ENCODE measurements around the gene ZNF599. TPM values are rescaled to one million over a fixed set of nuclear protein-coding genes. Genes with fewer than 3 reads are reported as not detected.

Gene ZNF599
- total and polyA plus RNA-seq, 2 of the 13 experiments (the other 11 are each of a cell fraction or from before 2014, with no cell fraction given): 5.8 to 7.3 TPM

DNA sequence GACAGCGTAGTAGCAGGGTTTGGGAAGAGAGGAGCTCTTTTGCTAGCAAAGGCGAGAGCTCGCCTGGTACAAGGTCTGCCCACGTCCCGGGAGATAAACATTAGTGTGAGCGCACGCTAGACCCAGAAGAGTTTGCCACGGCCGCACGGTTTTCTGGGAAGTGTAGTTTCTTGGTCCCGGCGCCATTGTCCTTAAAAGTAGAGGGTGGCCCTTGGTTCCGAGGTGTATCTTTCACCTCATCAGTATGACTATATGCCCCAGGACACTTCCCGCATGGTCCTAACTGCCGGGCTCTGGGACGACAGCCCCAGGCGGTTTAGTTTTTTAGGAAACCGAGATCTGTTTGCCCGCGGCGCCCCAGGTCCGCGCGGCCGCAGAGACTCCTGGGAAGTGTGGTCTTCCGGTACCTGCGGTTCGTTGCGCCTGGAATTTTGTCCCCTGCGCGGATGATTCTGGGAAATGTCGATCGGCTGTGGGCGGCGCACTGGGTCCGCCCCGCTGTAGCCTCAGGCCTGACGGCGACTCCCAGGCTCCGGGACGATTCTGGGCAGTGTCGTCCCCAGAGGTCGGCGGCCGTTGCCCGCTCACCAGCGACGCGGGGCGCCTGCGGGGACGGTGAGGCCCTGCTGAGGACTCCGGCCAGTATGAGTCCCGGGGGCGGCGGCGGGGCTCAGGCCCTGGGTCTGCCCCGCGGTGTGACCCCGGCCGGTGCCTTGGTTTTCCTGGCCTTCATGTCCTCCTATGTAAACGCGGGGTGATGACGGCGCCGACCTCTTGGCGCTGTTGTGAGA, 39.1 kb downstream of the ZNF599 start, which contains the start of gene ZNF181 (continued):
- TF ChIP-seq SMARCE1 (IDR thresholded peaks at IDR 0.05; ENCODE audit: borderline replicate concordance) (no peak), ZNF703 (CRISPR knock-in tag; IDR thresholded peaks at IDR 0.05; ENCODE audit: borderline replicate concordance) (no peak), ZNF335 (CRISPR knock-in tag; IDR thresholded peaks at IDR 0.05) (0 out of 2 replicates have a peak, but pooled peaks have one; percentile 13), ZNF670 (CRISPR knock-in tag; IDR thresholded peaks at IDR 0.05; ENCODE audit: borderline replicate concordance) (no peak), ZSCAN30 (CRISPR knock-in tag; IDR thresholded peaks at IDR 0.05) (peak; percentile 83), HES4 (CRISPR knock-in tag; IDR thresholded peaks at IDR 0.05; ENCODE audit: borderline replicate concordance) (0 out of 2 replicates have a peak, but pooled peaks have one; percentile 60), ZNF101 (CRISPR knock-in tag; IDR thresholded peaks at IDR 0.05; ENCODE audit: borderline replicate concordance, low read depth) (no peak), ZFP36L1 (CRISPR knock-in tag; IDR thresholded peaks at IDR 0.05) (no peak; the same call in 1 of the 2 replicates), ELF1 (CRISPR knock-in tag; IDR thresholded peaks at IDR 0.05) (peak; percentile 91), SAP130 (CRISPR knock-in tag; IDR thresholded peaks at IDR 0.05; ENCODE audit: low read depth) (peak; percentile 78), RNF2 (conservative IDR thresholded peaks at IDR 0.05; ENCODE audit: low read depth) (no peak), ERF (CRISPR knock-in tag; IDR thresholded peaks at IDR 0.05) (peak; percentile 52; the same call in 1 of the 2 replicates), ZNF841 (CRISPR knock-in tag; IDR thresholded peaks at IDR 0.05; ENCODE audit: borderline replicate concordance) (no peak), CHD2 (IDR thresholded peaks at IDR 0.05; ENCODE audit: low read depth, low read length) (no peak), GFI1 (CRISPR knock-in tag; IDR thresholded peaks at IDR 0.05; ENCODE audit: borderline replicate concordance) (peak; percentile 62; the same call in 1 of the 2 replicates), ZFP41 (CRISPR knock-in tag; IDR thresholded peaks at IDR 0.05; ENCODE audit: borderline replicate concordance) (0 out of 2 replicates have a peak, but pooled peaks have one; percentile 68), DPF2 (CRISPR knock-in tag; IDR thresholded peaks at IDR 0.05; ENCODE audit: borderline replicate concordance, low read depth) (no peak), JDP2 (CRISPR knock-in tag; IDR thresholded peaks at IDR 0.05; ENCODE audit: borderline replicate concordance) (no peak), NFE2 (CRISPR knock-in tag; IDR thresholded peaks at IDR 0.05) (peak; percentile 16; the same call in 1 of the 2 replicates)
- TF ChIP-seq, protein P1, sequence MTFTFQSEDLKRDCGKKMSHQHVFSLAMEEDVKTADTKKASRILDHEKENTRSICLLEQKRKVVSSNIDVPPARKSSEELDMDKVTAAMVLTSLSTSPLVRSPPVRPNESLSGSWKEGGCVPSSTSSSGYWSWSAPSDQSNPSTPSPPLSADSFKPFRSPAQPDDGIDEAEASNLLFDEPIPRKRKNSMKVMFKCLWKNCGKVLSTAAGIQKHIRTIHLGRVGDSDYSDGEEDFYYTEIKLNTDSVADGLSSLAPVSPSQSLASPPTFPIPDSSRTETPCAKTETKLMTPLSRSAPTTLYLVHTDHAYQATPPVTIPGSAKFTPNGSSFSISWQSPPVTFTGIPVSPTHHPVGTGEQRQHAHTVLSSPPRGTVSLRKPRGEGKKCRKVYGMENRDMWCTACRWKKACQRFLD (CRISPR knock-in tag; IDR thresholded peaks at IDR 0.05; ENCODE audit: borderline replicate concordance): no peak
- TF ChIP-seq, protein P2, sequence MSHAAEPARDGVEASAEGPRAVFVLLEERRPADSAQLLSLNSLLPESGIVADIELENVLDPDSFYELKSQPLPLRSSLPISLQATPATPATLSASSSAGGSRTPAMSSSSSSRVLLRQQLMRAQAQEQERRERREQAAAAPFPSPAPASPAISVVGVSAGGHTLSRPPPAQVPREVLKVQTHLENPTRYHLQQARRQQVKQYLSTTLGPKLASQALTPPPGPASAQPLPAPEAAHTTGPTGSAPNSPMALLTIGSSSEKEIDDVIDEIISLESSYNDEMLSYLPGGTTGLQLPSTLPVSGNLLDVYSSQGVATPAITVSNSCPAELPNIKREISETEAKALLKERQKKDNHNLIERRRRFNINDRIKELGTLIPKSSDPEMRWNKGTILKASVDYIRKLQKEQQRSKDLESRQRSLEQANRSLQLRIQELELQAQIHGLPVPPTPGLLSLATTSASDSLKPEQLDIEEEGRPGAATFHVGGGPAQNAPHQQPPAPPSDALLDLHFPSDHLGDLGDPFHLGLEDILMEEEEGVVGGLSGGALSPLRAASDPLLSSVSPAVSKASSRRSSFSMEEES (CRISPR knock-in tag; IDR thresholded peaks at IDR 0.05): peak; percentile 36; the same call in 1 of the 2 replicates
- TF ChIP-seq, protein P3, sequence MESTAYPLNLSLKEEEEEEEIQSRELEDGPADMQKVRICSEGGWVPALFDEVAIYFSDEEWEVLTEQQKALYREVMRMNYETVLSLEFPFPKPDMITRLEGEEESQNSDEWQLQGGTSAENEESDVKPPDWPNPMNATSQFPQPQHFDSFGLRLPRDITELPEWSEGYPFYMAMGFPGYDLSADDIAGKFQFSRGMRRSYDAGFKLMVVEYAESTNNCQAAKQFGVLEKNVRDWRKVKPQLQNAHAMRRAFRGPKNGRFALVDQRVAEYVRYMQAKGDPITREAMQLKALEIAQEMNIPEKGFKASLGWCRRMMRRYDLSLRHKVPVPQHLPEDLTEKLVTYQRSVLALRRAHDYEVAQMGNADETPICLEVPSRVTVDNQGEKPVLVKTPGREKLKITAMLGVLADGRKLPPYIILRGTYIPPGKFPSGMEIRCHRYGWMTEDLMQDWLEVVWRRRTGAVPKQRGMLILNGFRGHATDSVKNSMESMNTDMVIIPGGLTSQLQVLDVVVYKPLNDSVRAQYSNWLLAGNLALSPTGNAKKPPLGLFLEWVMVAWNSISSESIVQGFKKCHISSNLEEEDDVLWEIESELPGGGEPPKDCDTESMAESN (CRISPR knock-in tag; conservative IDR thresholded peaks at IDR 0.05): peak; percentile 68
- TF ChIP-seq, protein P4, sequence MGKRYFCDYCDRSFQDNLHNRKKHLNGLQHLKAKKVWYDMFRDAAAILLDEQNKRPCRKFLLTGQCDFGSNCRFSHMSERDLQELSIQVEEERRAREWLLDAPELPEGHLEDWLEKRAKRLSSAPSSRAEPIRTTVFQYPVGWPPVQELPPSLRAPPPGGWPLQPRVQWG (CRISPR knock-in tag; IDR thresholded peaks at IDR 0.05; ENCODE audit: borderline replicate concordance, low read depth): no peak
- TF ChIP-seq, protein P5, sequence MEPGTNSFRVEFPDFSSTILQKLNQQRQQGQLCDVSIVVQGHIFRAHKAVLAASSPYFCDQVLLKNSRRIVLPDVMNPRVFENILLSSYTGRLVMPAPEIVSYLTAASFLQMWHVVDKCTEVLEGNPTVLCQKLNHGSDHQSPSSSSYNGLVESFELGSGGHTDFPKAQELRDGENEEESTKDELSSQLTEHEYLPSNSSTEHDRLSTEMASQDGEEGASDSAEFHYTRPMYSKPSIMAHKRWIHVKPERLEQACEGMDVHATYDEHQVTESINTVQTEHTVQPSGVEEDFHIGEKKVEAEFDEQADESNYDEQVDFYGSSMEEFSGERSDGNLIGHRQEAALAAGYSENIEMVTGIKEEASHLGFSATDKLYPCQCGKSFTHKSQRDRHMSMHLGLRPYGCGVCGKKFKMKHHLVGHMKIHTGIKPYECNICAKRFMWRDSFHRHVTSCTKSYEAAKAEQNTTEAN (CRISPR knock-in tag; conservative IDR thresholded peaks at IDR 0.05): no peak

Measured in HepG2 (cell line).